LNCAP (cell line): ENCODE measurements around the gene TRIM8.

Source experiments
- CTCF ChIP-seq: fragments of 450-650 bp; IDR thresholded peaks from 2 replicates; pipeline ENCODE4 v1.5.1; 2017; ENCODE audit warnings: mild to moderate bottlenecking

The TRIM8 gene

GRCh38 chr10:102616066-102616770 lies 28.1 kb upstream of the TRIM8 start:
- TF ChIP-seq CTCF, result no peak

- TF ChIP-seq CTCF, result no peak
These were observed 27.2 kb upstream of the TRIM8 start for GRCh38 chr10:102617041-102617440.

GRCh38 chr10:102617816-102618215 lies 26.5 kb upstream of the TRIM8 start:
- TF ChIP-seq CTCF, result no peak

- no peak for TF ChIP-seq CTCF
These were observed 24.8 kb upstream of the TRIM8 start for GRCh38 chr10:102619281-102619981.

- no peak for TF ChIP-seq CTCF
These were observed 24.1 kb upstream of the TRIM8 start for GRCh38 chr10:102620138-102620590.

- TF ChIP-seq CTCF, result no peak
These were observed 23.5 kb upstream of the TRIM8 start for GRCh38 chr10:102620591-102621442.
